Cardiac fibroblast (primary cell): ENCODE results near the gene MYL6.

Experiments used
- DNase-seq, 2 donors: peaks; one replicate each; pipeline versions ENCODE4 v3.0.0 to v3.0.0-alpha.2; 2010; ENCODE audit warnings: low read depth in 2 of 2
- H3K4me3 ChIP-seq, 2 donors: replicated peaks in 1 of 2; 1 replicate in 1 of 2; 2 replicates in 1 of 2; pipeline ENCODE4 v1.5.1; 2011; ENCODE audit warnings: low read depth in 2 of 2, low read length in 2 of 2, mild to moderate bottlenecking in 2 of 2, moderate library complexity in 1 of 2
- TF ChIP-seq, protein P1 (sequence below): IDR thresholded peaks from one replicate; pipeline ENCODE4 v1.5.1; 2011; ENCODE audit warnings: low read depth, mild to moderate bottlenecking, low read length, inconsistent platforms

Gene MYL6

DNA sequence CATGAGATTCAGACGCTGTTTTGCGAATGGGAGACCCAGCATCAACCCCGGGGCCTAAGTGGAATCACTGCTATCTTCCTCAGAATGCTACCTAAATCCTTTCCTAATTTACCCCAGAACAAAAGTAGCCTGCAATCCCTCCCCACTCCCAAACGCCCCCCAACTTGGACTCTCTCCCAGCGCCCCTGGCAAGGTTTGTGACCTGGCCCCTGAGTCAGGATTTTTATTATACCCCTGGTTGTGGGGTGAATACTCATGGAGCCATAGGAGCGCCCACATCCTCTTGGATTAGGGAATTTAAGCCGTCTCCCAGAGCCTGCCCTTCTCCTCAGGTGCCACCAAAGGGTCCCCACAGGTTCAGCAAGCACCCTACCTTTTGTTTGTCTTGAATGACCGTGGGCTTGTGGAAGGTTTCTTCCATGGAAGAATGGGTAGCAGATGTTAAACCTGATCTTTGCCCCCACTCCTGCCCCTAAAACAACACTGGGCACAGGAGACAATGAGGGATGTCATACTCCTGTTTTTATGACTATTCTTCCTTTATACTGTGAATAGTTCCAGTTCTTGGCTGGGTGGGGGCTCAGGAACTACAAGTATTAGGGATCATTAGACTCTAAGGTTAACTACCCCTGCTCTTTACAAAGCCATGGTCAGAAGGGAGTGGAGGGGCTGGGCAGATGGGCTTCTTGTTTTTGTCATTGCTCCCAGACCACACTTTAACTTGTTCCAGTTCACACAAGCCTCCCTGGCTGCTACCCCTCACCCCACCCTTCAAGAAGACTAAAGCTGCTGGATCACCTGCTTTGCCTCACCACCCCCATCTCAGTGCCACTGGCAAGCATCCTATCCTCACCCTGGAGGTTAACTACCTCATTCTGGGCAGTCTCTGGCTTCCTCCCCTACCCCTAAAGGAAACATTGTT lies 5.1 kb upstream of the MYL6 start:
- TF ChIP-seq, protein P1, sequence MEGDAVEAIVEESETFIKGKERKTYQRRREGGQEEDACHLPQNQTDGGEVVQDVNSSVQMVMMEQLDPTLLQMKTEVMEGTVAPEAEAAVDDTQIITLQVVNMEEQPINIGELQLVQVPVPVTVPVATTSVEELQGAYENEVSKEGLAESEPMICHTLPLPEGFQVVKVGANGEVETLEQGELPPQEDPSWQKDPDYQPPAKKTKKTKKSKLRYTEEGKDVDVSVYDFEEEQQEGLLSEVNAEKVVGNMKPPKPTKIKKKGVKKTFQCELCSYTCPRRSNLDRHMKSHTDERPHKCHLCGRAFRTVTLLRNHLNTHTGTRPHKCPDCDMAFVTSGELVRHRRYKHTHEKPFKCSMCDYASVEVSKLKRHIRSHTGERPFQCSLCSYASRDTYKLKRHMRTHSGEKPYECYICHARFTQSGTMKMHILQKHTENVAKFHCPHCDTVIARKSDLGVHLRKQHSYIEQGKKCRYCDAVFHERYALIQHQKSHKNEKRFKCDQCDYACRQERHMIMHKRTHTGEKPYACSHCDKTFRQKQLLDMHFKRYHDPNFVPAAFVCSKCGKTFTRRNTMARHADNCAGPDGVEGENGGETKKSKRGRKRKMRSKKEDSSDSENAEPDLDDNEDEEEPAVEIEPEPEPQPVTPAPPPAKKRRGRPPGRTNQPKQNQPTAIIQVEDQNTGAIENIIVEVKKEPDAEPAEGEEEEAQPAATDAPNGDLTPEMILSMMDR = no peak
- peak overlapping the region; percentile 65 to 69 for H3K4me3 ChIP-seq
- no peak for DNase-seq

DNA sequence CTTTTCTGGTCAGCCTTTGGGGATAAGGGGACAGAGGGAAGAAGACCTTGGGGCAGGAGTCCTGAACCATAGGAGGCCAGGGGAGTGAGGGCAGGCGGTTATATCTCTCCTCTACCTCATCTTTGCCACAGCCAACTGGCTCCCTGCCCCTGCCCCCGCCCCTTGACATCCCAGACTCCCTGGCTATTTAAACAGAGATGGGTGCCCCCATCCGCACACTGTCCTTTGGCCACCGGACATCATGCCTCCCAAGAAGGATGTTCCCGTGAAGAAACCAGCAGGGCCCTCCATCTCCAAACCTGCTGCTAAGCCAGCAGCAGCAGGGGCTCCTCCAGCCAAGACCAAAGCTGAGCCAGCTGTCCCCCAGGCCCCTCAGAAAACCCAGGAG lies 4.5 kb upstream of the MYL6 start:
- TF ChIP-seq, protein P1 = no peak
- no peak for DNase-seq
- H3K4me3 ChIP-seq = no peak overlapping the region

DNA sequence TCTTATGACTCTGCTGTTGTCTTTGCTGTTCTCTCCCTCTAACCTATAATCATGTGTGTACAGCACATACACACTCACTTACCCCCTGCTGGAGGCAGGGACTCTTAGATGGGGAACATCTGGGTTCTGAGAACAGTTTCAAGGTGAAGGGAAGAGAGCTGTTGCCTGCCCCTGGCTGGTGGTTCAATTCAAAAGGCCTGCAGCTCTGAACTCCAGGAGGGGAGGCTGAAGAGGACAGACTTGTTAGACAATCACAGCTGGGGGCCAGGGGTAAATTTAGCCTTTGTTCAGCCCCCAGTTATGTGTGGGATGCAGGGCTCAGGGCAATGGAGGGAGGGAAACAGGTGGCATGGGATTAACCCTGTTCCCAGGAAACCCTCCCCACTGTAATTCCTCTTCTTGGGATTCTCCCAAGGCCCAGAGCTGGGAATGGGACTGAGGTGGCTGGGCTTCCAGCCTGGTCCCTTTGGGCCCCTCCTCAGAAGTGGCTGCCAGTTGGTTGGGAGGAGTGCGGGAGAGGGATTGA lies 3.9 kb upstream of the MYL6 start:
- no peak for DNase-seq
- TF ChIP-seq, protein P1 = no peak
- no peak overlapping the region for H3K4me3 ChIP-seq

DNA sequence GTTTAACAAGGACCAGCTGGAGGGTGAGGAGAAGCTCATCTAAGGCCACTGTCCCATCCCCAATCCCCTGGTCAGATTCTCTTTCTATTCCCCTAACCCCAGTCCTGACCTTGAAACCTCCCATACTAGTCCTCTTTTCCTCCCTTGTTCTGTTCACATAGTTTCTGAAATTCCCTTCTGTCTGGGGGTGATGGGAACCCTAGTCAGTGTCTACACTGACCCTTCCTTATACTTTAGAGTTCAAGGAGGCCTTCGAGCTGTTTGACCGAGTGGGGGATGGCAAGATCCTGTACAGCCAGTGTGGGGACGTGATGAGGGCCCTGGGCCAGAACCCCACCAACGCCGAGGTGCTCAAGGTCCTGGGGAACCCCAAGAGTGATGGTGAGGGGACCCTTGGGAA lies 3.3 kb upstream of the MYL6 start:
- no peak for DNase-seq
- TF ChIP-seq, protein P1 = no peak
- H3K4me3 ChIP-seq = no peak overlapping the region

DNA sequence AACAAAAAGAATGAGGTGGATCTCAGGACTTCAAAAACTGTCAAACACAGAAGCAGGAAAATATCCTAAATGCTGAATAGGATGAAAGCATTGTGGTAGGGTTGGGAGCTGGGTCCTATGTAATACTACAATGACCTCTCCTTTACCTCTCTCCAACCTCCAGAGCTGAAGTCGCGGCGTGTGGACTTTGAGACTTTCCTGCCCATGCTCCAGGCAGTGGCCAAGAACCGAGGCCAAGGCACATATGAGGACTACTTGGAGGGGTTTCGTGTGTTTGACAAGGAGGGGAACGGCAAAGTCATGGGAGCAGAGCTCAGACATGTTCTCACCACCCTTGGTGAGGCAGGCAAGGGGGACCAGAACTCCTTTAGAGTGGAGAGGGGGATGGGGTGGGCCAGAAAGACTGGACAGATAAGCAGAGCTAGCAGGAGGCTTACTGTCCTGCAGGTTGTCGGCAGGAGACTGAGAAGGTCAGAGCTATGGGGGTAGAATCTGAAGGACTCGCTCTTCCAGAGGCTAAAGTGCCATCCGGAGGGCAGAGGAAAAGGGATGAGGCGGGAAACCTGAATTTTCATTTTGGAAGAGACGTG lies 2.8 kb upstream of the MYL6 start:
- TF ChIP-seq, protein P1 = no peak
- no peak for DNase-seq
- H3K4me3 ChIP-seq = no peak overlapping the region

DNA sequence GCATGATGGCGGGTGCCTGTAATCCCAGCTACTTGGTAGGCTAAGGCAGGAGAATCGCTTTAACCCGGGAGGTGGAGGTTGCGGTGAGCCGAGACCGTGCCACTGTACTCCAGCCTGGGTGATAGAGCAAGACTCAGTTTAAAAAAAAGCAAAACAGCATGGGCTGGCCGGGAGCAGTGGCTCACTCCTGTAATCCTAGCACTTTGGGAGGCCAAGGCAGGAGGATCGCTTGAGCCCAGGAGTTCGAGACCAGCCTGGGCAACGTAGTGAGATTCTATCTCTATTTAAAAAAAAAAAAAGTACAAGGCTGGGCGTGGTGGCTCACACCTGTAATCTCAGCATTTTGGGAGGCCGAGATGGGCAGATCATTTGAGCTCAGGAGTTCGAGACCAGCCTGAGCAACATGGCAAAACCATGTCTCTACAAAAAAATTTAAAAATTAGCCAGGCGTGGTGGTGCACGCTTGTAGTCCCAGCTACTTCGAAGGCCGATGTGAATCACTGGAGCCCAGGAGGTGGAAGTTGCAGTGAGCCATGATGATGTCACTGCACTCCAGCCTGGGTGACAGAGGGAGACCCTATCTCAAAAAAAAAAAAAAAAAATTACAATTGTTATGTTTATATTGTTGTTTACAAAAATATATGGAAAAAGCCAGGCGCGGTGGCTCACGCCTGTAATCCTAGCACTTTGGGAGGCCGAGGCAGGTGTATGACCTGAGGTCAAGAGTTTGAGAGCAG lies 1.5 kb upstream of the MYL6 start:
- H3K4me3 ChIP-seq = peak overlapping the region in 1 of 2 donors; percentile 98
- DNase-seq = peak in 1 of 2 donors; percentile 58
